Measurements from ENCODE around the gene BAHD1.

BAHD1 gene

GRCh38 chr15:40470423-40471104, 29.8 kb downstream of the BAHD1 start, which contains the start of gene CHST14:
CHST14 (plus strand) TSS chr15:40470984; CDS start chr15:40471214, 230 bp downstream.
- peak; percentile 69 for DNase-seq

DNA sequence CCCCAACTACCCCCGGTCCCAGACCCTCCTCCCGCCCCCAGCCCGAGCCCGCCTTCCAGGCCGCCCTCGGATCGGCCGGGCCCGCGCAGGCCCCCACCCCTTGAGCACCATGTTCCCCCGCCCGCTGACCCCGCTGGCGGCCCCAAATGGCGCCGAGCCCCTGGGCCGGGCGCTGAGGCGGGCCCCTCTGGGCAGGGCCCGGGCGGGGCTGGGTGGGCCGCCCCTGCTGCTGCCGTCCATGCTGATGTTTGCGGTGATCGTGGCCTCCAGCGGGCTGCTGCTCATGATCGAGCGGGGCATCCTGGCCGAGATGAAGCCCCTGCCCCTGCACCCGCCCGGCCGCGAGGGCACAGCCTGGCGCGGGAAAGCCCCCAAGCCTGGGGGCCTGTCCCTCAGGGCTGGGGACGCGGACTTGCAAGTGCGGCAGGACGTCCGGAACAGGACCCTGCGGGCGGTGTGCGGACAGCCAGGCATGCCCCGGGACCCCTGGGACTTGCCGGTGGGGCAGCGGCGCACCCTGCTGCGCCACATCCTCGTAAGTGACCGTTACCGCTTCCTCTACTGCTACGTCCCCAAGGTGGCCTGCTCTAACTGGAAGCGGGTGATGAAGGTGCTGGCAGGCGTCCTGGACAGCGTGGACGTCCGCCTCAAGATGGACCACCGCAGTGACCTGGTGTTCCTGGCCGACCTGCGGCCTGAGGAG, 30.5 kb downstream of the BAHD1 start:
- DNase-seq, result peak; percentile 19

DNA sequence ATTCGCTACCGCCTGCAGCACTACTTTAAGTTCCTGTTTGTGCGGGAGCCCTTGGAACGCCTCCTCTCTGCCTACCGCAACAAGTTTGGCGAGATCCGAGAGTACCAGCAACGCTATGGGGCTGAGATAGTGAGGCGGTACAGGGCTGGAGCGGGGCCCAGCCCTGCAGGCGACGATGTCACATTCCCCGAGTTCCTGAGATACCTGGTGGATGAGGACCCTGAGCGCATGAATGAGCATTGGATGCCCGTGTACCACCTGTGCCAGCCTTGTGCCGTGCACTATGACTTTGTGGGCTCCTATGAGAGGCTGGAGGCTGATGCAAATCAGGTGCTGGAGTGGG, 31.0 kb downstream of the BAHD1 start:
- DNase-seq, result peak; percentile 14

- DNase-seq, result no peak
Observed at GRCh38 chr15:40472171-40472727, 31.5 kb downstream of the BAHD1 start.

GRCh38 chr15:40474581-40474980, 33.8 kb downstream of the BAHD1 start:
- DNase-seq, result no peak

DNA sequence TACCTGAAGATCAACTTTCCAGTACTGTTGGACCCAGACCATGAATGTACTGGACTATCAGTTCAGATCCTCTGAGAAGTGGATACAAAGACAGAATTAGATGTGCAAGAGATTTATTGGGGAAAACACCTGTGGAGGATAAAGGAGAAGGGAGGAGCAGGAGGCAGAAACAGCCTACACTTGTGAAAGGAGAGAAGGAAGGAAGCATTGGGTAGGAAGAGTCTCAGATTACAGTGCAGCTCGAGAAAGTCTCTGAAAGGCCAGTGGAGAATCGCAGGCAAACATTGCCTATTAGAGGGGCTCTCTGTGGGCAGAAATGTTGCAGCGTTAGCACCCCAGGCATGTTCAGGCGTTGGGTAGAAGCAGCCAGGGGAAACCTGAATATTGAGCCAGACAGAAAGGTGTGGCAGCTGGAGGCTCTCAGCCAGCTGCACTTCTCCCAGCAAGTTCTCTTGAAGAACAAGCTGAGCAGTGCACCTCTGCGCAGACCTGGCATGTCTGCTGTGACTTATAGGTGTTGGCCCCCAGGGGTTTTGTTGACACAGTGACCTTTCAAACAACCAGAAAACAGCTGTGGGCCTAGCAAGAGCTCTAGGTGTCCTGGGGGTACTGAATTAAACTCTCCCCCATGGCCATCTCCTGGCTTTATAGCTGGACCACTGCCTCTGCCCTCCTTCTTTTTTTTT, 37.0 kb downstream of the BAHD1 start:
- no peak for DNase-seq

DNA sequence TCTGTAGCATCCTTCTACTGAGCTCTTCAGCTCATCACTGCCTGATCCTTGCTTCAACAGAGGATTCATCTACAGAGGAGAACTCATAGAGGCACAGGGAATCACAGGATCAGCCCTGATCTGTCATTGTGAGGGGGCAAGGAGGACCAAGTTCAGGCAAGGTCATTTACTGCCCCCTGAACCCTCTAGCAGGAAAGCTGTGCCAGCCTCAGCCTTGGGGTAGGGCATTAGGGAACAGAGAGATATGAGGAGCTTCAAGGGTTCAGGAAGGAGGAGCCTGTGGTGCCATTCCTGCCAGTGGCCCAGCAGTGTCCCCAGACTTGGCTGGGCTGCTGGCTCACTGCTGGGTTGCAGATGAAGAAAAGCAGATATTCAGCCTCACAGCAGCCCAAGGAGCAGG, 38.3 kb downstream of the BAHD1 start:
- DNase-seq, result no peak

DNA sequence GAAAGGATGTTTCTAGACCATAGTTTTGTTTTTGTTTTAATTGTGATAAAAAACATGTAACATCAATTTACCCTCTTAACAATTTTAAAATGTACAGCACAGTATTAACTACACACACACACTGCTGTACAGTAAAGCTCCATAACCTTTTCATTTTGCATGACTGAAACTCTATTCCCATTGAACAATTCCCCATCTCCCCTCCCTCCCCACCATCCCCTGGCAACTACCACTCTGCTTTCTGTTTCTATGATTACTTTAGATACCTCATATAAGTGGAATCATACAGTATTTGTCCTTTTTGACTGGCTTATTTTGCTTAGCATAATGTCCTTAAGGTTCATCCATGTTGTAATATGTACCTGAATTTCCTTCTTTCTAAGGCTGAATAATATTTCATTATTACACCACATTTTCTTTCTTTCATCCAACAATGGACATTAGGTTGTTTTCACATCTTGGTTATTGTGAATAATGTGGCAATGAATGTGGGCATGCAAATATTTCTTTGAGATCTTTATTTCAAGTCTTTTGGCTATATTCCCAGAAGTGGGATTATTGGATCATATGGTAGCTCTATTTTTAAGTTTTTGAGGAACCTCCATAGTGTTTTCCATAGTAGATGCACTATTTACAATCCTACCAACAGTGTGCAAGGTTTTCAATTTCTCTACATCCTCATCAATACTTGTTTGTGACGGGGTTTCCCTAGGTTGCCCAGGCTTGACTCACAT, 40.8 kb downstream of the BAHD1 start:
- DNase-seq, result no peak

DNA sequence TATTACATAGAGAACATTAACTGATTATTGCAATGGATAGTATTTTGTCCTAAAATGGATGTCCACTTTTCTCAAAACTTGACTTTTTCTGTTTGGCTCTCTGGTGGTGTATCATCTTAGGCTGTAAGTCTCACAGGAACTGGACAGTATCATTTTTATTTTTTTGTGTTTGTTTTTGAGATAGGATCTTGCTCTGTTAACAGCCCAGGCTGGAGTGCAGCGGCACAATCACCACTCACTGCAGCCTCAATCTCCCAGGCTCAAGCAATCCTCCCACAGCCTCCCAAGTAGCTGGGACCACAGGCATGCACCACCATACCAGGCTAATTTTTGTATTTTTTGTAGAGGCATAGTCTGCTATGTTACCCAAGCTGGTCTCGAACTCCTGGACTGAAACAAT, 43.2 kb downstream of the BAHD1 start:
- DNase-seq, result no peak

DNA sequence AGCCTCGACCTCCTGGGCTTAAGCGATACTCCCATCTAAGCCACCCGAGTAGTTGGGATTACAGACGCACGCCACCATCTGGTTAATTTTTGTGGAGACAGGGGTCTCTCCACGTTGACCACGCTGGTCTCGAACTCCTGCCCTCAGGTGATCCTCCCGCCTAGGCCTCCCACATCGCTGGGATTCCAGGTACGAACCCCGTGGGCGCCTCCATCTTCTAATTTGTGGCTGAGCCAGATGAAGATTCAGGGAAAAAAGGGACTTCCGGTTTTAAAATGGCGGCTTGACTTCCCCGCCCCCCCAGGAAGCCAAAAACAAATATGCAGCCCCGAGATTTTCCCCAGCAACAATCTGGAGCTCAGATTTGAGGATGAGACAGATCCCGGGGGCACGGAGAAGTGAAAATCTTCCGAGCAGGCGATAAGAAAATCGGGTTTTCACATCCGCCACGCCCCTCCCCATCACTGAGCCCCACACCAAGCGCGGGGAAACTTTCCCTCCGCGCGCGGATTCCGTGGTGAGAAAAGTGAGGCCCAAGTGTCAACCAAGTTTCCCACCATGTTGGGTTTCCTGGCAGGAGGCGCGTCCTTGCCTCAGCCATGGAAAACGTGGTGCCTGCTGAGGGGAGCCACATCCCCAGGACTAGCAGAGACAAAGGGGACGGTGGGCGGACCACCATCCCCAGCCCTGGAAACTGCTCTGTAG, 45.5 kb downstream of the BAHD1 start:
- no peak for DNase-seq

GRCh38 chr15:40487816-40488682, 47.3 kb downstream of the BAHD1 start:
- no peak for DNase-seq

DNA sequence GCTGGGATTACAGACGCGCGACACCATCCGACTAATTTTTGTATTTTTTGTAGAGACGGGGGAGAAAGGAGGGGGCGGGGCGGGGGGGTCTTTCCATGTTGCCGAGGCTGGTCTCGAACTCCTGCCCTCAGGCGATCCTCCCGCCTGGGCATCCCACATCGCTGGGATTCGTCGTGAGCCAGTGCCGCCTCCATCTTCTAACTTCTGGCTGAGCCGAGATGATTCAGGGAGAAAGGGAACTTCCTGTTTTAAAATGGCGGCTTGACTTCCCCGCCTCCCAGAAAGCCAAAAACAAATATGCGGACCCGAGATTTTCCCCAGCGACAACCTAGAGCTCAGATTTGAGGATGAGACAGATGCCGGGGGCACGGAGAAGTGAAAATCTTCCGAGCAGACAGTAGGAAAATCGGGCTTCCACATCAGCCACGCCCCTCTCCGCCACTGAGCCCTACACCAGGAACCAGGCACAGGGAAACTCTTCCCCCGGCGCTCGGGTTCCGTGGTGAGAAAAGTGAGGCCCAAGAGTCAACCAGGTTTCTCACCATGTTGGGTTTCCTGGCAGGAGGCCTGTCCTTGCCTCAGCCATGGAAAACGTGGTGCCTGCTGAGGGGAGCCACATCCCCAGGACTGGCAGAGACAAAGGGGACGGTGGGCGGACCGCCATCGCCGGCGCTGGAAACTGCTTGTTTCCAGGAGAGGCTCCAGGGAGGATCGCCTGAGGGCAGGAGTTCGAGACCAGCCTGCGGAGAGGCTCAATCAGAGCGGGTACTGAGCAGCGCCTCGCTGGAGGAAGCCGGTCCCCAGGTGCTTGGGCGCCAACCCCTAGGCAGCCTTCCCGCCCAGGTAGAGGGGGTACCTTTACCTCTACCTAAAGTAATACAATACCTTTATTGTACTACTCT, 48.8 kb downstream of the BAHD1 start:
- no peak for DNase-seq

GRCh38 chr15:40493089-40493840, 52.5 kb downstream of the BAHD1 start:
- peak; percentile 55 for DNase-seq

DNA sequence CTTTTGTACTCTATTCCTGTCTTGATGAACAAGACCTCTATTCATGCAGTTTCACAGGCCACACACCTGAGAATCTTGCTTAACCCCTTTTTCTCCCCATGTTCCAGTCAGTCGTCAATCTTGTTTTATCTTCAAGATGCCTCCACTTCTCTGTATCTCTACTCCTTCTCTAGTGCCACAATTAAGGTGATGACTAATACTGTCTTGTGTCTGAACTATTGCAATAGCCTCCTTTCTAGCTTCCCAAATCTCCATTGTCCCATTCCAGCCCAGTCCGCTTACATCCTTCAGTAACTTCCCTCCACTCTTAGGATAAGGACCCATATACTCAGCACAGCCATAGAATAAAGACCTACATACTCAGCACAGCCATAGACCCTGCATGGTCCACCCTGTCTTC, 54.8 kb downstream of the BAHD1 start:
- no peak for DNase-seq

DNA sequence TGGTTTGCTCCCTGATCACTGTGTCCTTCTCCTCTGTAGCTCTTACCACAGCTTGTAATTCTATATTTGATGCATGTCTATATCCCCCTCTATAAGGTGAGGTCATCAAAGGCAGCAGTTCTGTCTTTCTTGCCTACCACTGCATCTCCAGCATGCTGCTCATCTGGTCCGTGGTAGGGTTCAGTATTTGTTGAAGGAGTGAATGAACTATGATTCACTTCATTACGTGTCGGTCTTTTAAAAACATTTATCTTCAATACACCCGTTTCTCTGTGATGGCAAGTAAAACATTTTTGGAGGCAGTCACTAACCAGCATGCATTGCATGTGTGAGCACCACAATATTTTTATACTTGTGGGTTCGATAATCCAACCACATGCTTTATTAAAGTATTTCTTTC, 57.7 kb downstream of the BAHD1 start:
- no peak for DNase-seq

GRCh38 chr15:40498891-40499290, 58.1 kb downstream of the BAHD1 start:
- DNase-seq, result no peak

DNA sequence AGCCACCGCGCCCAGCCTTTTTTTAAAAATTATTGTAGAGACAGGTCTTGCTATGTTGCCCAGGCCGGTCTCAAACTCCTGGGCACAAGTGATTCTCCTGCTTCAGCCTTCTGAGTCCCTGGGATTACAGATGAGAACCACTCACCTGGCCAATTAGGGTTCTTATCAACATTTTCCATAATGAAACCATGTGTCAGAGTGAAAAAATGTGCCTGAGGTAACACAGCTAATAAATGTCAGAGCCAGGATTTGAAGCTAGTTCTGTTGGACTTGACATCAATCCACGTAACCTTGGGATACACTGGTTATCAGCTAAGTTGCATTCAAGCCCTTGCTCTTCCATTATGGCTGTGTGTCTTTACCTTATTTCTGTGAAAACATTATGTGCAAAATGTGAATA, 59.2 kb downstream of the BAHD1 start:
- DNase-seq, result no peak

GRCh38 chr15:40500568-40501330, 60.0 kb downstream of the BAHD1 start:
- no peak for DNase-seq

GRCh38 chr15:40501487-40501886, 60.7 kb downstream of the BAHD1 start:
- DNase-seq, result no peak

All from CD4-positive, alpha-beta T cell treated with Interleukin-12 subunit alpha and Interleukin-12 subunit beta, for 1 hour (primary cell).